Loucy (cell line): ENCODE data around the gene MCM9.
A peak's percentile ranks its signal among the peaks of the same experiment; 100 is the strongest.

Experiments
- H2AFZ ChIP-seq: fragments of 200-600 bp; sonication (generic); 2 replicates; pipeline ENCODE4 v1.6.0; 2016; ENCODE audit warnings: antibody characterized with exemption, mild to moderate bottlenecking, low read length, moderate library complexity
- H3F3A ChIP-seq: fragments of 200-600 bp; 2 replicates; pipeline ENCODE4 v1.6.0; 2016; ENCODE audit warnings: antibody characterized with exemption, low read depth, mild to moderate bottlenecking
- H3K27me3 ChIP-seq: fragments of 200-600 bp; sonication (generic); 2 replicates; pipeline ENCODE4 v1.6.1; 2014; ENCODE audit warnings: low read length, mild to moderate bottlenecking; ENCODE audit not compliant: insufficient read depth, poor library complexity, severe bottlenecking
- H3K36me3 ChIP-seq: fragments of 200-600 bp; sonication (generic); 2 replicates; pipeline ENCODE4 v1.6.1; 2016; ENCODE audit warnings: low read length; ENCODE audit not compliant: insufficient read depth
- H3K4me1 ChIP-seq: fragments of 200-600 bp; sonication (generic); 2 replicates; pipeline ENCODE4 v1.5.1; 2014; ENCODE audit warnings: low read length, mild to moderate bottlenecking; ENCODE audit not compliant: insufficient read depth, poor library complexity, severe bottlenecking
- H3K4me2 ChIP-seq: fragments of 200-600 bp; sonication (generic); 2 replicates; pipeline ENCODE4 v1.6.0; 2014; ENCODE audit warnings: antibody characterized with exemption, low read length, low read depth, mild to moderate bottlenecking; ENCODE audit not compliant: poor library complexity, severe bottlenecking
- H3K4me3 ChIP-seq: fragments of 200-600 bp; sonication (generic); 2 replicates; pipeline ENCODE4 v1.5.1; 2014; ENCODE audit warnings: low read length, mild to moderate bottlenecking, mixed read lengths; ENCODE audit not compliant: poor library complexity, severe bottlenecking
- H3K79me2 ChIP-seq: fragments of 200-600 bp; sonication (generic); 2 replicates; pipeline ENCODE4 v1.6.1; 2014; ENCODE audit warnings: low read length; ENCODE audit not compliant: insufficient read depth
- H3K9ac ChIP-seq: fragments of 200-600 bp; sonication (generic); 2 replicates; pipeline ENCODE4 v1.6.0; 2014; ENCODE audit warnings: mild to moderate bottlenecking, low read depth, low read length, moderate library complexity; ENCODE audit not compliant: poor library complexity, severe bottlenecking
- H3K9me2 ChIP-seq: fragments of 200-600 bp; sonication (generic); replicated peaks from 2 replicates; pipeline ENCODE4 v1.6.1; 2016; ENCODE audit warnings: low read depth, low read length, mixed read lengths
- H3K9me3 ChIP-seq: fragments of 200-600 bp; sonication (generic); 2 replicates; pipeline ENCODE4 v1.6.1; 2014; ENCODE audit warnings: mild to moderate bottlenecking, antibody characterized with exemption, low read length, low read depth; ENCODE audit not compliant: insufficient read depth
- H4K20me1 ChIP-seq: fragments of 200-600 bp; sonication (generic); 2 replicates; pipeline ENCODE4 v1.6.0; 2014; ENCODE audit warnings: antibody characterized with exemption, low read length, mild to moderate bottlenecking; ENCODE audit not compliant: insufficient read depth, poor library complexity, severe bottlenecking
- EZH2phosphoT487 ChIP-seq: fragments of 200-600 bp; IDR thresholded peaks from 2 replicates; pipeline ENCODE4 v1.6.1; 2018; ENCODE audit warnings: antibody characterized with exemption, mild to moderate bottlenecking, moderate library complexity, borderline replicate concordance
- TF ChIP-seq, protein P1 (sequence below): fragments of 200-600 bp; sonication (generic); conservative IDR thresholded peaks from 2 replicates; pipeline ENCODE4 v1.5.1; 2014; ENCODE audit warnings: mild to moderate bottlenecking, antibody characterized with exemption, low read length

Gene MCM9

DNA sequence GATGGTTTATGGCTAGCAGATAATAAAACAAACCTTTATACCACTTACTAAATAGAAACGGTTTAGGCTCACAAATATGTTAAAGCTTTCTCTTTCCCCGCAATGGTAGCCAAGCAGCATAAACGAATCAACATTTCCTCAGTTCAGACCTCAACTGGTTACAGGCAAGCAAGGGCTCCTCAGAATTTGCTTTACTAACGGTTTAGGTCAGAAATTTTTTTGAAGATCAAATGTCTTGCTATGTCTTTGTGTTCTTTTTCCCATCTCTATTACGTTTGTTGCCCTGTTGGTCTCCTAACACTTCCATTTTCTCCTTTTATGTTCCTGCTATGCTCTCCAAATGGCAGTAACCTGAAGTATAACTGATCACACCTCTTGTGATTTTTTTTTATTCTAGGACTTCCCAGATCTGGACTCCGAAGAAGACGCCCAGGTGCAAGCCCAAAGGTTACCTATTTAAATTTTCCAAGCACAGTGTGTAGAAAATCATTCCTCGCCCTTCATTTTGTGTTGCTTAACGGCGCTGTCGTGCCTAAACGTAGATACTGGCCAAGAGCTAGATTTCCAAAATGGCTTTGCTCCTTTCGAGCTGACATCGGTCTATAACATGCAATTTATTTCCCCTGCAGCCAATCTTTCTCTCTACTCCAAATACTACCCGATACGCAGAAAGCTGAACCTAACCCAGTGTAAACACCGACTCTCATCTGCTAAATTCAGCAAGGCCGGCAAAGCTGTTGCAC lies 41.7 kb downstream of the MCM9 start:
- Histone ChIP-seq H3K27me3 (peaks cover 6% of the 10 kb centered on the region), H3F3A (peaks cover 10% of the 10 kb centered on the region; the same call in 1 of the 2 replicates), H3K4me2 (peak overlapping the region; percentile 88), H3K9me2 (no peaks in the 10 kb centered on the region), H3K9me3 (no peaks in the 10 kb centered on the region), H3K79me2 (peaks cover 86% of the 10 kb centered on the region), H3K36me3 (no peaks in the 10 kb centered on the region), H2AFZ (peak overlapping the region; percentile 28), H4K20me1 (peaks cover 29% of the 10 kb centered on the region), H3K9ac (peak overlapping the region; percentile 85), H3K4me1 (peaks cover 59% of the 10 kb centered on the region), H3K4me3 (peak overlapping the region; percentile 99)
- TF ChIP-seq, protein P1, sequence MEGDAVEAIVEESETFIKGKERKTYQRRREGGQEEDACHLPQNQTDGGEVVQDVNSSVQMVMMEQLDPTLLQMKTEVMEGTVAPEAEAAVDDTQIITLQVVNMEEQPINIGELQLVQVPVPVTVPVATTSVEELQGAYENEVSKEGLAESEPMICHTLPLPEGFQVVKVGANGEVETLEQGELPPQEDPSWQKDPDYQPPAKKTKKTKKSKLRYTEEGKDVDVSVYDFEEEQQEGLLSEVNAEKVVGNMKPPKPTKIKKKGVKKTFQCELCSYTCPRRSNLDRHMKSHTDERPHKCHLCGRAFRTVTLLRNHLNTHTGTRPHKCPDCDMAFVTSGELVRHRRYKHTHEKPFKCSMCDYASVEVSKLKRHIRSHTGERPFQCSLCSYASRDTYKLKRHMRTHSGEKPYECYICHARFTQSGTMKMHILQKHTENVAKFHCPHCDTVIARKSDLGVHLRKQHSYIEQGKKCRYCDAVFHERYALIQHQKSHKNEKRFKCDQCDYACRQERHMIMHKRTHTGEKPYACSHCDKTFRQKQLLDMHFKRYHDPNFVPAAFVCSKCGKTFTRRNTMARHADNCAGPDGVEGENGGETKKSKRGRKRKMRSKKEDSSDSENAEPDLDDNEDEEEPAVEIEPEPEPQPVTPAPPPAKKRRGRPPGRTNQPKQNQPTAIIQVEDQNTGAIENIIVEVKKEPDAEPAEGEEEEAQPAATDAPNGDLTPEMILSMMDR: no peak
- no peak for TF ChIP-seq EZH2phosphoT487

DNA sequence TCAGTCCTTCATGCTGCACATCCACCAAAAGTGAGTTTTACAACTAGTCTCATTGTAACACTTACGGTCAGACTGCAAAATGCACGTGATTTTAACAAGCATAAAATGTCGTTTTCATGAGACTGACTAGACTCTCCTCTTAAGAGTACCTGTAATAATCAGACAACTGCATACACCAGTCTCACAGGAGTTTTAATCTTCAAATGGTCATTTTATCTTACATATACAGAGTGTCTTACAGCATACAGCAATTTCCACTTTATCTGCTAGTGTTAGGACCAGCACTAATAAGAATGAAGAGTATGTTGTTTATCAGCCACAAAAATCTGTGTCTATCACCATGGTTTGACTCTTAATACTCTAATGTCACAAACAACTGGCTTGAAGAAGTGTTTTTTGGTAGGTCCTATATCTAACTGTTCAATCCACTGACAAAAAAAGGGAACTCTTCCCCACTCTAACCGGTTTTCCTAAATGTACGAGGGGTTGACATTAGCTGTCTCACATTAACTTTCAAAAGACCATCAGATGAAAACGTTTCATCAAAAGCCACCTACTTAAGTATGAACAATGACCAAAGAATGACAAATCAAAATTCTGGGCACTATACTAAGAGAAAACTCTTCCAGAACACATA lies 42.5 kb downstream of the MCM9 start:
- H3K79me2 ChIP-seq: peaks cover 85% of the 10 kb centered on the region
- peak overlapping the region; percentile 85 for H3K9ac ChIP-seq
- no peaks in the 10 kb centered on the region for H3K9me3 ChIP-seq

DNA sequence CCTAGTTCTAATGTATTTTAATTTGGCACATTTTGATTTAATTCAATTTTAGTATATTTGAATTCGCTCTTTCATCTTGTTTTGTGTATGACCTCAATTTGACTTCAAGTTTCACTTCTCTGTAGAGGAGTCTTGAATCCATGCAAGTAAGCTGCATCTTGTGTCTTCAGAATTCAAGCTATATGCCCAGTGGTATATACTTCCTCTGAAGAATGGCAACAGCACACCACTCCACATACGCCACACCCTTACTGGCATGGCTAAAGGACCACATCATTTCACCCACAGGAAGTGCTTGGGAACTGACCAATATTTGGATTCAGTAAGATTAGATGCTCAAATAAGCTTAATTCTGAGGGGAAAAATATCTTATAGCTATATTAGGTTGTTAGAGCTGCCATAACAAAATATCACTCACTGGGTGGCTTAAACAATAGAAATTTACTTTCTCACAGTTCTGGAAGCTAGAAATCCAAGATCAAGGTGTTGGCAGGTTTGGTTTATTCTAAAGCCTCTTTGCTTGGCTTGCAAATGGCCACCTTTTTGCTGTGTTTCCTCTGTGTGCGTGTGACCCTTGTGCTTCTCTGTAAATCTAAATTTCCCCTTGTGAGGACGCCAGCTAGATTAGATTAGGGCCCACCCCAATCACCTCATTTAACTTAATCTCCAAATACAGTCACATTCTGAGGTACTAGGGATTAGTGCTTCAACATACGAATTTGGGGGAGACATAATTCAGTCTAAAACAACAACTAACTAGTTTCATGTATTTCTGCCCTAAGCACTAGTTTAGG lies 43.8 kb downstream of the MCM9 start:
- Histone ChIP-seq H4K20me1 (peaks cover 13% of the 10 kb centered on the region), H3K9me2 (no peaks in the 10 kb centered on the region), H3K79me2 (peaks cover 77% of the 10 kb centered on the region), H2AFZ (peak overlapping the region; percentile 8; the same call in 1 of the 2 replicates), H3K9me3 (no peaks in the 10 kb centered on the region), H3K9ac (peak overlapping the region; percentile 85), H3K4me1 (peaks cover 47% of the 10 kb centered on the region), H3K27me3 (peaks cover 6% of the 10 kb centered on the region), H3F3A (peaks cover 10% of the 10 kb centered on the region; the same call in 1 of the 2 replicates), H3K4me2 (peak overlapping the region; percentile 88), H3K36me3 (no peaks in the 10 kb centered on the region), H3K4me3 (peak overlapping the region; percentile 99)
- no peak for TF ChIP-seq EZH2phosphoT487
- TF ChIP-seq, protein P1: no peak

More for the DNA sequence above, 42.5 kb downstream of the MCM9 start:
- Histone ChIP-seq H3K36me3 (no peaks in the 10 kb centered on the region), H3K4me2 (peak overlapping the region; percentile 88), H3F3A (peaks cover 10% of the 10 kb centered on the region; the same call in 1 of the 2 replicates), H4K20me1 (peaks cover 22% of the 10 kb centered on the region), H3K27me3 (peaks cover 6% of the 10 kb centered on the region), H3K9me2 (no peaks in the 10 kb centered on the region), H3K4me3 (peak overlapping the region; percentile 99), H2AFZ (no peak overlapping the region), H3K4me1 (peaks cover 52% of the 10 kb centered on the region)
- TF ChIP-seq, protein P1: no peak
- no peak for TF ChIP-seq EZH2phosphoT487
